Mucosa of rectum (tissue), 2 donors: ENCODE measurements around the gene ULK4.
"Not testable (repeated sequence)": the region's sequence is repeated elsewhere in the genome, so short reads cannot be mapped to it uniquely, and the experiment has no call there.

Experiments
- H3K27ac ChIP-seq, 2 donors: one replicate each; pipeline ENCODE4 v1.7.0; 2013; ENCODE audit warnings: inconsistent platforms in 2 of 2, low read depth in 2 of 2, low read length in 2 of 2
- H3K27me3 ChIP-seq, 2 donors: one replicate each; pipeline ENCODE4 v1.7.0; 2013; ENCODE audit warnings: low read length in 2 of 2; ENCODE audit not compliant: control insufficient read depth in 2 of 2, insufficient read depth in 2 of 2
- H3K36me3 ChIP-seq, 2 donors: one replicate each; pipeline ENCODE4 v1.7.0; 2013; ENCODE audit warnings: low read length in 2 of 2; ENCODE audit not compliant: control insufficient read depth in 2 of 2, insufficient read depth in 2 of 2
- H3K4me1 ChIP-seq, 2 donors: one replicate each; pipeline ENCODE4 v1.7.0; 2013; ENCODE audit warnings: low read length in 2 of 2, mild to moderate bottlenecking in 1 of 2; ENCODE audit not compliant: control insufficient read depth in 2 of 2, insufficient read depth in 2 of 2
- H3K4me3 ChIP-seq, 2 donors: one replicate each; pipeline ENCODE4 v1.7.0; 2013; ENCODE audit warnings: low read length in 2 of 2
- H3K9ac ChIP-seq, 2 donors: one replicate each; pipeline ENCODE4 v1.7.0; 2013; ENCODE audit warnings: low read length in 2 of 2, low read depth in 1 of 2, mild to moderate bottlenecking in 1 of 2
- H3K9me3 ChIP-seq, 2 donors: one replicate each; pipeline ENCODE4 v1.7.0; 2013; ENCODE audit warnings: low read length in 2 of 2; ENCODE audit not compliant: control insufficient read depth in 2 of 2
- donor health status: healthy.
- donor health status: Normal muscosa, but diverticular disease.

The ULK4 gene

DNA sequence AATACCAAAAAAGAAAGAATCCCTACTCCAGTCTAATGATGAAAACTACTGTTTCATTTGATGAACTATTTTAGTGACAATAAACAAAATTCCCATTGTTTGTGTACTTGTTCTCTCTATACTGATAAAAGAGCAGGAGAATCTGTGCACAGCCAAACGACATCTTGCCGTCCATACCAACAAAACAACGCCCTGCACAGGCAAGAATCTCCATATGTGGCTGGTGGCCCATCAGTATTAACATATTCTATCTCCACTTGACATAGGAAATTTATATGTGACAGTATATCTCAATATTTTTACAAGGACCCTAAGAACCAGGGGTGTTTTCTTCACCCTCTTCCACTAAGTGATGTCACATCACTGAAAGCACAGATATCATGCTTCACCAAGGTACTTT lies 279.5 kb downstream of the ULK4 start:
- H3K27me3 ChIP-seq, result no peaks in the 10 kb centered on the region
- no peaks in the 10 kb centered on the region for H3K36me3 ChIP-seq
- peaks cover 10 to 11% of the 10 kb centered on the region in 2 donors for H3K4me1 ChIP-seq
- no peaks in the 10 kb centered on the region for H3K9me3 ChIP-seq
- no peak overlapping the region for H3K27ac ChIP-seq
- no peak overlapping the region for H3K9ac ChIP-seq
- H3K4me3 ChIP-seq, result no peak overlapping the region

GRCh38 chr3:41681479-41681878 lies 280.4 kb downstream of the ULK4 start:
- Histone ChIP-seq H3K36me3 (no peaks in the 10 kb centered on the region), H3K4me1 (peaks cover 10 to 11% of the 10 kb centered on the region in 2 donors), H3K27ac (no peak overlapping the region), H3K27me3 (no peaks in the 10 kb centered on the region), H3K9ac (no peak overlapping the region), H3K4me3 (no peak overlapping the region), H3K9me3 (no peaks in the 10 kb centered on the region)

GRCh38 chr3:41679374-41679773 lies 282.5 kb downstream of the ULK4 start:
- Histone ChIP-seq H3K4me1 (peaks cover 9 to 10% of the 10 kb centered on the region in 2 donors), H3K36me3 (no peaks in the 10 kb centered on the region), H3K4me3 (no peak overlapping the region), H3K27me3 (no peaks in the 10 kb centered on the region), H3K9ac (no peak overlapping the region), H3K9me3 (no peaks in the 10 kb centered on the region), H3K27ac (no peak overlapping the region)

DNA sequence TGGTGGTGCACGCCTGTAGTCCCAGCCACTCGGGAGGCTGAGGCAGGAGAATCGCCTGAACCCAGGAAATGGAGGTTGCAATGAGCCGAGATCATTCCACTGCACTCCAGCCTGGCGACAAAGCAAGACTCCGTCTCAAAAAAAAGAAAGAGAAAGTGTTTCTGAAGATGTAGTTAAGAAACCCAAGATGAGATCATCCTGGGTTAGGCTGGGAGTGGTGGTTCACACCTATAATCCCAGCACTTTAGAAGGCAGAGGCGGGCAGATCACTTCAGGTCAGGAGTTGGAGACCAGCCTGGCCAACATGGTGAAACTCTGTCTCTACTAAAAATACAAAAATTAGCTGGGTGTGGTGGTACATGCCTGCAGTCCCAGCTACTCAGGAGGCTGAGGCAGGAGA lies 286.8 kb downstream of the ULK4 start:
- H3K4me3 ChIP-seq, H3K36me3 ChIP-seq, H3K9me3 ChIP-seq, H3K9ac ChIP-seq, H3K4me1 ChIP-seq, H3K27ac ChIP-seq, H3K27me3 ChIP-seq: not testable (repeated sequence)

DNA sequence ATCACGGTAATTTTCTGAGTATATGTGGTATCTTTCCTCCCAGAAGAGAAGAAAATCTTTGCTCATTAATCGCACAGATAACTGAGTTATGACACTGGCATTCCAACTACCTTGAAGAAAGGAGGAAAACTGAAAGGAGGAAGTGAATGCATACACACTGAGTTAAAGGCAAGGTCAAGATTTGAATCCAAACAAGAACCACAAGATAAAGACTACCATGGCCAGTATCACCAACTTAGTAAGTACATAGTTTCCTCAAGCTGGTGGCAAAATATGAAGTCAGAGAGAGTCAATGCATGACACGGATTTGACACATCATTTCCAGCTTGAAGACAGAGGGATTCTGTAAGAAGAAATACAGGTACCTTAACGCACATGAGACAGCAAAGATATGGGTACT lies 287.5 kb downstream of the ULK4 start:
- Histone ChIP-seq H3K4me3 (no peak overlapping the region), H3K36me3 (no peaks in the 10 kb centered on the region), H3K9me3 (no peaks in the 10 kb centered on the region), H3K9ac (no peak overlapping the region), H3K4me1 (no peaks in the 10 kb centered on the region), H3K27ac (no peak overlapping the region), H3K27me3 (no peaks in the 10 kb centered on the region)

GRCh38 chr3:41673650-41674049 lies 288.3 kb downstream of the ULK4 start:
- H3K9me3 ChIP-seq, result no peaks in the 10 kb centered on the region
- no peak overlapping the region for H3K4me3 ChIP-seq
- H3K27ac ChIP-seq, result no peak overlapping the region
- H3K27me3 ChIP-seq, result no peaks in the 10 kb centered on the region
- H3K36me3 ChIP-seq, result no peaks in the 10 kb centered on the region
- no peaks in the 10 kb centered on the region for H3K4me1 ChIP-seq
- H3K9ac ChIP-seq, result no peak overlapping the region

GRCh38 chr3:41668379-41668778 lies 293.5 kb downstream of the ULK4 start:
- Histone ChIP-seq H3K36me3 (no peaks in the 10 kb centered on the region), H3K4me3 (no peak overlapping the region), H3K4me1 (no peaks in the 10 kb centered on the region), H3K27ac (no peak overlapping the region), H3K9ac (no peak overlapping the region), H3K9me3 (peaks cover 0 to 5% of the 10 kb centered on the region in 2 donors), H3K27me3 (no peaks in the 10 kb centered on the region)

DNA sequence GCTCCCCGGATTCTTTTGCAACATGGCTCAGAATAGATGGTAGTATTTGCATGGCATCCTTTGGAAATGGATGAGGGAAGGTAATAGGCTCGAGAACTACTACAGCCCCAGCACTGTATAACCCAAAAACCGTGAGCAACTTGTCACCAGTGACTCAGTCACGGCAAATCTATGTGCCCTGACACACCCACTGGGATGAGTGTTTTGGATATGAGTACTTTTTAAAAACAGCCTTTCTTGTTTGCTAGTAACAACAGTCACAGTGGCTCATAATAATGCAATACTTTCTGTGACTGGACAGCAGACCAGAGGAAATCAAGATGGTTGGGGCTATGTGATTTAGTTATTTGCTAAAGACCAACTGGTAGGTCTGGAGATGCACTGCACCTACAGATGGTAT lies 299.6 kb downstream of the ULK4 start:
- no peak overlapping the region for H3K4me3 ChIP-seq
- peaks cover 0 to 5% of the 10 kb centered on the region in 2 donors for H3K9me3 ChIP-seq
- no peaks in the 10 kb centered on the region for H3K27me3 ChIP-seq
- no peaks in the 10 kb centered on the region for H3K36me3 ChIP-seq
- H3K4me1 ChIP-seq, result no peaks in the 10 kb centered on the region
- no peak overlapping the region for H3K27ac ChIP-seq
- no peak overlapping the region for H3K9ac ChIP-seq

GRCh38 chr3:41661796-41662195 lies 300.1 kb downstream of the ULK4 start:
- Histone ChIP-seq H3K4me1 (no peaks in the 10 kb centered on the region), H3K27ac (no peak overlapping the region), H3K36me3 (no peaks in the 10 kb centered on the region), H3K9me3 (peaks cover 0 to 5% of the 10 kb centered on the region in 2 donors), H3K9ac (no peak overlapping the region), H3K4me3 (no peak overlapping the region), H3K27me3 (no peaks in the 10 kb centered on the region)

DNA sequence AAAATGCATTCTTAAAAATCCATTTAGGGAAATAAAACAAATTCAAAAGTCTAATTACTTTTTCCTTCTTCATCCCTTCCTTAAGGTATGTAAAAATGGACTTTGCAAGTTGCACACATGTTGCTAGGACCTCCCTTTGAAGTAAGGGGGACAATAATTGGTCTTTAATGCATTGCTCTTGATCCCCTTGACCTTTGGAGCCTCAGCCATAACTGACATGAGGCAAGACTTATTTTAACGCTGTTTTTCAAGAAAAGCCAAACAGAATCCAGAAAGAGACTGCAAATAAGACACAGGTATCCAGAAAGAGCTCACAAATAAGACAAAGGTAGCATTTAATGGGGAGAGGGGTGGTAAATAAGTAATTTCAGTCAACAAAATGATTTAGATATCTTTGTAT lies 301.4 kb downstream of the ULK4 start:
- H3K27ac ChIP-seq, result no peak overlapping the region
- no peaks in the 10 kb centered on the region for H3K27me3 ChIP-seq
- no peak overlapping the region for H3K9ac ChIP-seq
- no peaks in the 10 kb centered on the region for H3K4me1 ChIP-seq
- H3K36me3 ChIP-seq, result no peaks in the 10 kb centered on the region
- no peak overlapping the region for H3K4me3 ChIP-seq
- no peaks in the 10 kb centered on the region for H3K9me3 ChIP-seq

- Histone ChIP-seq H3K4me1 (peaks cover 0 to 3% of the 10 kb centered on the region in 2 donors), H3K36me3 (no peaks in the 10 kb centered on the region), H3K27ac (no peak overlapping the region), H3K4me3 (no peak overlapping the region), H3K27me3 (no peaks in the 10 kb centered on the region), H3K9ac (no peak overlapping the region), H3K9me3 (no peaks in the 10 kb centered on the region)
Measured at GRCh38 chr3:41653571-41654239, 308.2 kb downstream of the ULK4 start.
